Naive thymus-derived CD8-positive, alpha-beta T cell (primary cell): ENCODE data around the gene PALB2. TPM values are rescaled to one million over a fixed set of nuclear protein-coding genes. Genes with fewer than 3 reads are reported as not detected.
"Not testable (repeated sequence)": the region's sequence is repeated elsewhere in the genome, so short reads cannot be mapped to it uniquely, and the experiment has no call there.

Experiments
- ATAC-seq, 2 donors: fragments of 150-1000 bp; cut with Tn5 transposase in 1 of 2; sonication (Bioruptor Pico), chemical (Tn5 transposase) in 1 of 2; 1 replicate in 1 of 2; 2 replicates in 1 of 2; pipeline ENCODE4 v1.10.0; 2021; ENCODE audit warnings: mild to moderate bottlenecking in 2 of 2, moderate library complexity in 2 of 2
- POLR2A ChIA-PET: fragments of 350-600 bp; sonication (Branson Sonifier 250); formaldehyde crosslinking; loops from one replicate; lab custom pipeline; 2021; ENCODE audit warnings: antibody characterized with exemption; lab: Charles Lee
- DNase-seq, 10 donors: peaks; one replicate each; pipeline versions ENCODE4 v3.0.0 to v3.0.0-alpha.2; 2020 to 2022
- H3K27ac Mint-ChIP-seq, 10 donors: one replicate each; pipeline ENCODE4 v1.8.0; 2020 to 2022; ENCODE audit warnings: mild to moderate bottlenecking in 10 of 10, mixed read lengths in 10 of 10, moderate library complexity in 4 of 10, inconsistent platforms in 1 of 10
- H3K27me3 Mint-ChIP-seq, 5 donors: one replicate each; pipeline ENCODE4 v1.8.0; 2021 to 2022; ENCODE audit warnings: mixed read lengths in 5 of 5
- H3K36me3 Mint-ChIP-seq, 3 donors: one replicate each; pipeline ENCODE4 v1.8.0; 2020 to 2022; ENCODE audit warnings: mixed read lengths in 3 of 3, mild to moderate bottlenecking in 2 of 3, inconsistent platforms in 1 of 3
- H3K4me1 Mint-ChIP-seq, 4 donors: one replicate each; pipeline ENCODE4 v1.8.0; 2021 to 2022; ENCODE audit warnings: mixed read lengths in 4 of 4
- H3K4me3 Mint-ChIP-seq, 10 donors: one replicate each; pipeline ENCODE4 v1.8.0; 2020 to 2022; ENCODE audit warnings: mild to moderate bottlenecking in 10 of 10, mixed read lengths in 10 of 10, moderate library complexity in 6 of 10, inconsistent platforms in 1 of 10
- H3K9me3 Mint-ChIP-seq, 9 donors: one replicate each; pipeline ENCODE4 v1.8.0; 2020 to 2022; ENCODE audit warnings: mixed read lengths in 9 of 9, mild to moderate bottlenecking in 3 of 9, inconsistent platforms in 1 of 9, moderate library complexity in 1 of 9
- polyA plus RNA-seq, 3 donors: library from polyadenylated mRNA; unstranded; fragments of 300-500 nt; fragmentation: Illumina TruSeq; gene quantifications; one replicate each; pipeline ENCODE4 v1.2.3, GENCODE V29; 2021
- total RNA-seq, 8 experiments: library from RNA in 2 of 8; stranded (reverse) in 2 of 8; gene quantifications; one replicate each; pipeline ENCODE4 v1.2.3 and lab custom pipeline; 2021 to 2026

The PALB2 gene
- total and polyA plus RNA-seq, 5 experiments from 2014 or later, result 3.4 to 19.0 (median 9.7) TPM

GRCh38 chr16:23631874-23632273 is 9.2 kb downstream of the PALB2 start:
- POLR2A ChIA-PET, H3K9me3 Mint-ChIP-seq, DNase-seq, H3K27me3 Mint-ChIP-seq, H3K4me3 Mint-ChIP-seq, ATAC-seq: not testable (repeated sequence)
- Mint-ChIP-seq H3K27ac (peak overlapping the region in 1 of 10 donors; percentile 9), H3K4me1 (peaks cover 3 to 22% (median 13%) of the 10 kb centered on the region in 4 donors), H3K36me3 (peaks cover 0 to 70% (median 24%) of the 10 kb centered on the region in 3 donors)

- Mint-ChIP-seq H3K27me3 (no peaks in the 10 kb centered on the region), H3K9me3 (no peaks in the 10 kb centered on the region), H3K27ac (no peak overlapping the region), H3K4me1 (peaks cover 3 to 19% (median 13%) of the 10 kb centered on the region in 4 donors), H3K4me3 (no peak overlapping the region), H3K36me3 (peaks cover 0 to 72% (median 25%) of the 10 kb centered on the region in 3 donors)
- ATAC-seq, result no peak
- no peak for DNase-seq
- POLR2A ChIA-PET, result interaction anchor here (0.5 kb wide), 1 partner anchor 881 kb away, joined by 3 read pairs; no protein-coding TSS in a partner anchor
Observed at GRCh38 chr16:23629516-23629915, 11.6 kb downstream of the PALB2 start.

GRCh38 chr16:23624092-23624491 is 17.0 kb downstream of the PALB2 start:
- peaks cover 14 to 87% (median 23%) of the 10 kb centered on the region in 3 donors for H3K36me3 Mint-ChIP-seq
- H3K9me3 Mint-ChIP-seq, result no peaks in the 10 kb centered on the region
- POLR2A ChIA-PET, result no interaction called here
- ATAC-seq (no peak), DNase-seq (no peak)
- H3K4me1 Mint-ChIP-seq, result no peaks in the 10 kb centered on the region
- H3K27ac Mint-ChIP-seq, result no peak overlapping the region
- no peak overlapping the region for H3K4me3 Mint-ChIP-seq
- no peaks in the 10 kb centered on the region for H3K27me3 Mint-ChIP-seq

GRCh38 chr16:23615805-23616204 is 25.3 kb downstream of the PALB2 start:
- Mint-ChIP-seq H3K4me1 (no peaks in the 10 kb centered on the region), H3K36me3 (peaks cover 6 to 63% (median 14%) of the 10 kb centered on the region in 3 donors), H3K9me3 (no peaks in the 10 kb centered on the region), H3K4me3 (no peak overlapping the region), H3K27me3 (no peaks in the 10 kb centered on the region), H3K27ac (no peak overlapping the region)
- POLR2A ChIA-PET, result no interaction called here
- ATAC-seq (no peak), DNase-seq (no peak)

- Mint-ChIP-seq H3K4me1 (no peaks in the 10 kb centered on the region), H3K9me3 (no peaks in the 10 kb centered on the region), H3K27me3 (no peaks in the 10 kb centered on the region), H3K4me3 (no peak overlapping the region), H3K36me3 (peaks cover 4 to 46% (median 4%) of the 10 kb centered on the region in 3 donors), H3K27ac (no peak overlapping the region)
- no peak for DNase-seq
- no peak for ATAC-seq
- POLR2A ChIA-PET, result interaction anchor here (0.7 kb wide), 1 partner anchor 266 kb away, joined by 3 read pairs; no protein-coding TSS in a partner anchor
Observed at GRCh38 chr16:23611936-23612335, 29.2 kb downstream of the PALB2 start.

- ATAC-seq, DNase-seq, H3K27ac Mint-ChIP-seq, H3K27me3 Mint-ChIP-seq, H3K9me3 Mint-ChIP-seq, POLR2A ChIA-PET, H3K4me3 Mint-ChIP-seq, H3K4me1 Mint-ChIP-seq: not testable (repeated sequence)
- H3K36me3 Mint-ChIP-seq, result peaks cover 3 to 48% (median 4%) of the 10 kb centered on the region in 3 donors
Observed at GRCh38 chr16:23610905-23611304, 30.2 kb downstream of the PALB2 start.

GRCh38 chr16:23609929-23610328 is 31.2 kb downstream of the PALB2 start:
- no peaks in the 10 kb centered on the region for H3K27me3 Mint-ChIP-seq
- no peak overlapping the region for H3K27ac Mint-ChIP-seq
- H3K4me3 Mint-ChIP-seq, result no peak overlapping the region
- DNase-seq, result no peak
- H3K9me3 Mint-ChIP-seq, result no peaks in the 10 kb centered on the region
- no peak for ATAC-seq
- peaks cover 3 to 51% (median 4%) of the 10 kb centered on the region in 3 donors for H3K36me3 Mint-ChIP-seq
- POLR2A ChIA-PET, result no interaction called here
- H3K4me1 Mint-ChIP-seq, result no peaks in the 10 kb centered on the region

GRCh38 chr16:23608194-23608593 is 32.9 kb downstream of the PALB2 start:
- H3K27ac Mint-ChIP-seq, result peak overlapping the region in 2 of 10 donors; percentile 41 to 43
- no peaks in the 10 kb centered on the region for H3K4me1 Mint-ChIP-seq
- POLR2A ChIA-PET, result no interaction called here
- peaks cover 0 to 53% (median 4%) of the 10 kb centered on the region in 3 donors for H3K36me3 Mint-ChIP-seq
- H3K9me3 Mint-ChIP-seq, result no peaks in the 10 kb centered on the region
- DNase-seq (no peak), ATAC-seq (no peak)
- no peaks in the 10 kb centered on the region for H3K27me3 Mint-ChIP-seq
- no peak overlapping the region for H3K4me3 Mint-ChIP-seq

GRCh38 chr16:23607726-23608125 is 33.4 kb downstream of the PALB2 start:
- H3K9me3 Mint-ChIP-seq, result no peaks in the 10 kb centered on the region
- DNase-seq (no peak), ATAC-seq (no peak)
- H3K27me3 Mint-ChIP-seq, result no peaks in the 10 kb centered on the region
- no peak overlapping the region for H3K4me3 Mint-ChIP-seq
- H3K27ac Mint-ChIP-seq, result peak overlapping the region in 1 of 10 donors; percentile 41
- H3K36me3 Mint-ChIP-seq, result peaks cover 0 to 54% (median 4%) of the 10 kb centered on the region in 3 donors
- POLR2A ChIA-PET, result no interaction called here
- no peaks in the 10 kb centered on the region for H3K4me1 Mint-ChIP-seq

- H3K27ac Mint-ChIP-seq, result peak overlapping the region in 7 of 10 donors; percentile 2 to 88 (median 71)
- H3K4me3 Mint-ChIP-seq, result peak overlapping the region; percentile 19 to 80 (median 45)
- no peak for DNase-seq
- no peaks in the 10 kb centered on the region for H3K27me3 Mint-ChIP-seq
- peaks cover 0 to 28% (median 3%) of the 10 kb centered on the region in 3 donors for H3K36me3 Mint-ChIP-seq
- no peaks in the 10 kb centered on the region for H3K9me3 Mint-ChIP-seq
- H3K4me1 Mint-ChIP-seq, result peaks cover 4 to 37% (median 20%) of the 10 kb centered on the region in 4 donors
- ATAC-seq, result no peak
- POLR2A ChIA-PET, result interaction anchor here (0.6 to 1.4 kb wide), 5 partner anchors 16 to 139 kb away, joined by 3 to 5 read pairs (median 3); partner anchors contain the start of genes DCTN5 and PALB2
Observed at GRCh38 chr16:23597003-23597756, 43.9 kb downstream of the PALB2 start.

- peak within 1 kb of the TSS; percentile 73 to 91 (median 82) for H3K4me3 Mint-ChIP-seq
- peaks cover 0 to 28% (median 3%) of the 10 kb centered on the region in 3 donors for H3K36me3 Mint-ChIP-seq
- ATAC-seq, result peak; percentile 98 to 99
- peaks cover 10 to 46% (median 30%) of the 10 kb centered on the region in 4 donors for H3K4me1 Mint-ChIP-seq
- H3K27ac Mint-ChIP-seq, result peak within 1 kb of the TSS; percentile 64 to 93 (median 86)
- POLR2A ChIA-PET, result interaction anchor here (0.6 to 1.4 kb wide), 3 partner anchors 29 to 138 kb away, joined by 3 read pairs; partner anchors contain the start of genes DCTN5 and PALB2
- H3K27me3 Mint-ChIP-seq, result no peaks in the 10 kb centered on the region
- no peaks in the 10 kb centered on the region for H3K9me3 Mint-ChIP-seq
- peak; percentile 78 to 93 (median 89) for DNase-seq
Observed at GRCh38 chr16:23595951-23596720, 45.0 kb downstream of the PALB2 start, which contains the start of gene NDUFAB1. NDUFAB1 (minus strand) TSS chr16:23596316; CDS start chr16:23596290, 26 bp downstream.

- ATAC-seq (no peak), DNase-seq (no peak)
- H3K36me3 Mint-ChIP-seq, result peaks cover 0 to 33% (median 3%) of the 10 kb centered on the region in 3 donors
- H3K9me3 Mint-ChIP-seq, result no peaks in the 10 kb centered on the region
- no peaks in the 10 kb centered on the region for H3K27me3 Mint-ChIP-seq
- POLR2A ChIA-PET, result no interaction called here
- peak overlapping the region; percentile 73 to 89 (median 80) for H3K4me3 Mint-ChIP-seq
- peak overlapping the region; percentile 45 to 88 (median 71) for H3K27ac Mint-ChIP-seq
- H3K4me1 Mint-ChIP-seq, result peaks cover 10 to 50% (median 33%) of the 10 kb centered on the region in 4 donors
Observed at GRCh38 chr16:23595246-23595950, 45.7 kb downstream of the PALB2 start.
